Astrocyte of the spinal cord (primary cell): ENCODE measurements around the gene C20orf96.

Experiments used
- DNase-seq: peaks from one replicate; pipeline ENCODE4 v3.0.0; 2011; ENCODE audit warnings: low read depth, low spot score
- H3K4me3 ChIP-seq: 2 replicates; pipeline ENCODE4 v1.5.1; 2011; ENCODE audit warnings: low read depth, mild to moderate bottlenecking, low read length, moderate library complexity
- CTCF ChIP-seq: IDR thresholded peaks from 2 replicates; pipeline ENCODE4 v1.5.1; 2012; ENCODE audit warnings: low read depth, mild to moderate bottlenecking, low read length, inconsistent platforms
- in situ Hi-C: cut with HindIII; loops from 2 replicates; pipeline ENCODE4 v1.10.0; 2017; ENCODE audit warnings: low sequenced_read_pairs

The C20orf96 gene

GRCh38 chr20:324177-325044, 33.9 kb upstream of the C20orf96 start:
- in situ Hi-C loops = no loop called here
- peak; percentile 88 for DNase-seq
- TF ChIP-seq CTCF = peak; percentile 39
- peak overlapping the region; percentile 70 for H3K4me3 ChIP-seq

GRCh38 chr20:316316-317068, 25.9 kb upstream of the C20orf96 start:
- in situ Hi-C loops = no loop called here
- no peak for TF ChIP-seq CTCF
- DNase-seq = no peak
- no peak overlapping the region for H3K4me3 ChIP-seq

- DNase-seq = peak; percentile 55
- in situ Hi-C loops = no loop called here
- TF ChIP-seq CTCF = no peak
- no peak overlapping the region for H3K4me3 ChIP-seq
These were observed 23.4 kb upstream of the C20orf96 start for GRCh38 chr20:313948-314347.

GRCh38 chr20:313402-313801, 22.9 kb upstream of the C20orf96 start:
- TF ChIP-seq CTCF = no peak
- in situ Hi-C loops = no loop called here
- DNase-seq = no peak
- H3K4me3 ChIP-seq = no peak overlapping the region

GRCh38 chr20:312866-313265, 22.3 kb upstream of the C20orf96 start:
- no peak for DNase-seq
- no peak for TF ChIP-seq CTCF
- H3K4me3 ChIP-seq = no peak overlapping the region
- in situ Hi-C loops = no loop called here

- no peak overlapping the region for H3K4me3 ChIP-seq
- DNase-seq = no peak
- in situ Hi-C loops = no loop called here
- TF ChIP-seq CTCF = no peak
These were observed 21.5 kb upstream of the C20orf96 start for GRCh38 chr20:312067-312466.
